Measurements from ENCODE around the gene ANKRD11.
"Not testable (repeated sequence)": the region's sequence is repeated elsewhere in the genome, so short reads cannot be mapped to it uniquely, and the experiment has no call there.

ANKRD11 gene

DNA sequence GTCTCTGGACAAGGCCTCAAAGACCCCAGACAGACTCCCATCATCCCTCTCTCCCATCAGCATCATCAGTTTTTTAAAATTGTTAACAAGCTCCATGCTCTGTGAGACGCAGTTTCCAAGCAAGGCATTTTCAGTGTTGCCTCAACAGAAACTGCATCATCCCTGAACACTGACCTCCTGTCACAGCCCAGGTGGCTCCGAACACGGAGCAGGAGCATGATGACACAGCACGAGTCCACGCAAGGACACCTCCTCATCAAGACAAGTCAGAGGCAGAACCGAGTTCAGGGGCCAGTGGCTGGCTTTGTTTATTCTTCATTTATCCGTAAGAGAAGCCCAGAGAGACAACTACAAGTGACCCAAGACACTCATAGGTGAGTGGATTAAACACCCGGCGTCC is 91.4 kb downstream of the ANKRD11 start:
- no peak for DNase-seq

- DNase-seq, result no peak
These were observed 93.0 kb downstream of the ANKRD11 start for GRCh38 chr16:89397331-89397861.

DNA sequence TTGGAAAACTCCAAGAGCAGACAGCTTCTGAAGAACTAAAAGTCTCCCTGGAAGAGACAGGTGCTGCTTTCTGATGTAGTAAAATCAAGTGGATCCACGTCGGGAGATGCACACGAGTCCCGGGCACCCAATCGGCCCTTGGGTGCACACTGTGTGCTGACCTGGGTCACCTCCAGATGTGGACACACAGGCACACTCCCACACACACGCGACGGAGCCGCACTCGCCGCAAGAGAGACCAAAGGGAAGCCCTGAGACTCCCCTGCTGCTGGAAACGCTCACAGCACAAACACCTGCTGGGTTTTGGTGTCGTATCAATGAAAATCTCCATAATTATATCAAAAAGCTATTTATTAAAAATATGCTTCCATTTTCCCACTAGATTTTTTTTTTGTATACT is 94.2 kb downstream of the ANKRD11 start:
- DNase-seq, result no peak

- no peak for DNase-seq
These were observed 94.9 kb downstream of the ANKRD11 start for GRCh38 chr16:89395150-89396142.

DNA sequence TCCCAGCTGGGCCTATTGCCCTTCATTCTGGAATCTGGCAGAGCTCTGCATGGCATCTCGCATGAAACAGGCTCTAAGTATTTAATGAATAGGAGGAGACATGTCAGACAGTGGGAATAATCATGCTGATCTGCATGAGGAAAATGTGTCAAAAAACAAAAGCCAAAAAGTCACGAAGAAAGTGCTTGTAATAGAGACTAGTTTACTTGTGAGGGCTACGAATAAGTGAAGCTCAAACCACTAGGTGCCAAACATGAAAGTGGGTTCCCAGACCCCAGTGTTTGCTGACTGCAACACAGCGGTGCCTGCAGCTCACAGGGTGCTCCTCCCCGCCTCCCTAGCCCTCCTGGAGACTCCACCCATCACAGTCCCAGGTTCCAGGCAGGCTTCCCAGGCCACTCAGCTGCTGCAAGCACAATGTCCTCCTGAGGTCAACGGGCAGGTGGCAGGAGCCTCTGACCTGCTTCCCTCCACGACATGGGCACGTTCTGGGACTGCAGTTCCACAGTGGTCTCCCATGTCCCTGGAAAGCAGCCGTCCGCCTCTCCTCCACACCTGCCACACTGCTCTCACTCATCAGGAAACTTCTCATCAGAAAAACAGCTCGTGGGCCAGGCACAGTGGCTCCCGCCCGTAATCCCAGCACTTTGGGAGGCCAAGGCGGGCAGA is 96.5 kb downstream of the ANKRD11 start:
- no peak for DNase-seq

- DNase-seq, result no peak
These were observed 97.3 kb downstream of the ANKRD11 start for GRCh38 chr16:89392881-89393737.

DNA sequence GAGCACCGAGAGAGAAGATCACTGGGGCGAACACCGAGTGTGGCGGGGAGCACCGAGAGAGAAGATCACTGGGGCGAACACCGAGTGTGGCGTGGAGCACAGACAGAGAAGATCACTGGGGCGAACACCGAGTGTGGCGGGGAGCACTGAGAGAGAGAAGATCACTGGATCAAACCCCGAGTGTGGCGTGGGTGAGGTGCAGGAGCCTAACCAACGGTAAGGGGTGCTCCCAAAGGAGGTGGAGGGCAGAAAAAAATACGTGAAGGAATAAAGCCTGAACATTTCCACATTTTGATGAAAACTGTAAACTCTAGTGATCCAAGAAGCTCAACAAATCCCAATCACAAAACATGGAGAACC is 100.2 kb downstream of the ANKRD11 start:
- not testable (repeated sequence) for DNase-seq

DNA sequence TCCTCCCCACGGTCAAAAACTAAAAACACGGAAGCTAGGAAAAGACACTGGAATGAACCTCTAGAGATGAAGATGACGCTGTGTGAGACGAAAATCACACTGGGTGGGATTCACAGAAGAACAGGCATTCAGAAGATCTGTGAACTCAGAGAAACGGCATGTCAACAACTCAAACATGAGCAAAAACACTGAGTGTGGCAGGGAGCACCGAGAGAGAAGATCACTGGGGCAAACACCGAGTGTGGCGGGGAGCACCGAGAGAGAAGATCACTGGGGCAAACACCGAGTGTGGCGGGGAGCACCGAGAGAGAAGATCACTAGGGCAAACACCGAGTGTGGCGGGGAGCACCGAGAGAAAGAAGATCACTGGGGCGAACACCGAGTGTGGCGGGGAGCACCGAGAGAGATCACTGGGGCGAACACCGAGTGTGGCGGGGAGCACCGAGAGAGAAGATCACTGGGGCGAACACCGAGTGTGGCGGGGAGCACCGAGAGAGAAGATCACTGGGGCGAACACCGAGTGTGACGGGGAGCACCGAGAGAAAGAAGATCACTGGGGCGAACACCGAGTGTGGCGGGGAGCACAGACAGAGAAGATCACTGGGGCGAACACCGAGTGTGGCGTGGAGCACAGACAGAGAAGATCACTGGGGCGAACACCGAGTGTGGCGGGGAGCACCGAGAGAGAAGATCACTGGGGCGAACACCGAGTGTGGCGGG is 100.7 kb downstream of the ANKRD11 start:
- DNase-seq, result not testable (repeated sequence)

DNA sequence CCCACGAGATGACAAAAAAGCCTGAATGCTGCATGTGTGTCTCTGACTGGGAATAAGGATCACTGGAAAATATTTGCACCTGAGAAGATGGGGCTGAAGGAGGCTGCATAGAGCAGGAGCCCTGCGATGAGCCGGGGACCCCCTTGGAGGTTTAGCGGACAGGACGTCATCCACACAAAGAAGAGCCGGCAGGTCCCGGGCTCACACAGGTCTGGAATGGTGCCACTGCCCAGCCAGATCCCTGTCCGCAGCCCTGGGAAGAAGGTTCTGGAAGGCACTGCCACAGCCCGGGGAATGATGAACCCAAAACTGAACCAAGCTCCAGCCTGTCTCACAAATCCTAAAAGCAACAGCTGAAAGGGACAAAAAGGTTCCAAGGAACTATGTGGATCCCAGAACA is 101.8 kb downstream of the ANKRD11 start:
- no peak for DNase-seq

DNA sequence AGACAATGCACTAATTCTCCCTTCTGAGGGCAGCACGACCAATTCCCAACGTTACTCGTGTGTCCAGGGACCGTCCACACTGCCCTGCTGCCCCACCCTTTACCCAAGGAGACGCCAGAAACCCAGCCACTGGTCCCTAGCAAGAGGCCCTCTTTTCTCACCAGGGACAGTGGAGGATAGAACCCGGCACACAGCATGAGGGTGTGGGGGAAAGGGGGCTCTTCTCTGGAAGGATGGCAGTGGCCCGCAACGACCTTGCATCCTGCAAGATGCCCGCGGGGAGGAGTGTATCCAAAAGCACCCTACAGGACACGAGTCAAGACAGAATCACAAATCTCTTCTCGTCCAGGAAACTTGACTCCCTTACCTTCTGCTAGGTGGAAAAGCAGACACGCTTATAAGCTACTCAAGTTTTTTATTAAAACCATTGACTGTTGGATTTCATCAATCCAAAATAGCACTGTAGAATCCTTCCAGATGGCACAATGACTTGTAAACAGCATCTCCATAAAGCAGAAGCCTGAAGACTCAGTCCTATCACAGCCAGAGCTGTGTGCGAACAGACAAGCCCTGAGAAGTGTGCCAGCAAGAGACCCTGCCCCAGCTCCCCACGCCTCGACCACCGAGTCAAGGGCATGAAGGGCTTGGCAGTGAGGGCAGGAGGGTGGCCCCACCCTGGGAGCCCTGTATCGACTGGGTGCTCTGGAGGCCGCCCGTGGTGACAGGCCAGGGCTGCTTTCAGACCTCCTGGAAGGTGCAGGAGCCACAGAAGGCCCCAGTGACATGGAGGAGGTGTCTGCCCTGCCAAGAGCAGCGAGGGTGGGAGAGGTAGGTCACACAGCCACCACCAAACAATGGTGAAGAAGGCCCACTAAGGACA is 103.8 kb downstream of the ANKRD11 start:
- DNase-seq, result no peak

- no peak for DNase-seq
These were observed 104.6 kb downstream of the ANKRD11 start for GRCh38 chr16:89385712-89386111.

- no peak for DNase-seq
These were observed 106.1 kb downstream of the ANKRD11 start for GRCh38 chr16:89384282-89384681.

DNA sequence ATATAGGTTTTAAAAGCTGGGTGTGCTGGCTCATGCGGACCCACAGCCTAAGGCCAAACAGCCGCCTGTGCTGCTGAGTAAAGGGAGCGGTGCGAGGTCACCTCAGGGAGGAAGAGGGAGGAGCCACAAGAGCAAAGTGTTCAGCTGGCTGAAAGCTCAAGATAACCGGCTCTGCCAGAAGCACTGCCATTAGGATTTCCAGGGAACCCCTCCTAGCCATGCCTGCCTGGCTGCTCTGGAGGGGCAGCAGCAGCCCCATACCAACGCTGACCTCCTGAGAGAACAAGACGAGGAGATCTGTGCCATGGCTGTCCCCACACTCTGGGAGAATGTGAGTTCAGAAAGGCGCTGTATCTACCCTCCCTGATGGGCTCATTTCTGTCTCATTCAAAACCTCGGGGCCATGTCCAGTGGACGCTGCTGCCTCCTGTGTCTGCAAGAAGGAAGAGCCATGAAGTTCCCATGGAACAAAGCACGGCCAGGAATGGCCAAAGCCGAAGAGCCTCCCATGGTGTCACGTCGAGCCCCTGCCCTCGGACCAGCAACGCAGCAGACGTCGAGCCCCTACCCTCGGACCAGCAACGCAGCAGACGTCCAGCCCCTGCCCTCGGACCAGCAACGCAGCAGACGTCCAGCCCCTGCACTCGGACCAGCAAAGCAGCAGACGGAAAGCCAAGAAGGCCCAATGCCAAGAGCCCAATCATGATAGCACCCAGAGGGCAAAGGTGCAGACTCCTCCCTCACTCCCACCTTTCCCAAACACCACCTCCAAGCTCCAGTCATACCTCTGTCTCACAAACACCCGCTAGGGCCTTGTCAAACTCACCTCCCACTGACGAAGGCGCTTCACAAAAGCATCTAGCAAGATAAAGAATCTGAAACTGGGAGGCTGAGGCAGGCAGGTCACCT is 107.0 kb downstream of the ANKRD11 start:
- peak; percentile 46 for DNase-seq

GRCh38 chr16:89382555-89382954 is 107.8 kb downstream of the ANKRD11 start:
- DNase-seq, result not testable (repeated sequence)

DNA sequence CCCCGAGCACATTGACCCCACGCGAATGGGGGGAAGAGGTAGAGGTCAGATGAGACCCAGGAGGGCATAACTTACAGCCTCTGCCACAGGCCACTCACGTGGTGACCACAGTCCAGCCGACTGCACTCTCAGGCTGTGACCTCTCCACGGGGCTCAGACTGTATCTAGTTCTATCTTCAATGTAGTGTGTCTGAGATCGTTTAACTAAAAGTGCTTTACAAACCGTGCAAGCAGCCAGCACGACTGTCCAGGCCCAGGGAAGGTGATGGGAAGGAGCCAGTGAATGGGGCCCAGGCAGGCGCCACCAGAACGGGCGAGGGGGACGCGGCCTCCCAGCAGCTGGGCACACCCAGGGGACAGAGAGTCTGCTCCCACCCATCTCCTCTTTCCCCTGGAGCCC is 108.6 kb downstream of the ANKRD11 start:
- no peak for DNase-seq

DNA sequence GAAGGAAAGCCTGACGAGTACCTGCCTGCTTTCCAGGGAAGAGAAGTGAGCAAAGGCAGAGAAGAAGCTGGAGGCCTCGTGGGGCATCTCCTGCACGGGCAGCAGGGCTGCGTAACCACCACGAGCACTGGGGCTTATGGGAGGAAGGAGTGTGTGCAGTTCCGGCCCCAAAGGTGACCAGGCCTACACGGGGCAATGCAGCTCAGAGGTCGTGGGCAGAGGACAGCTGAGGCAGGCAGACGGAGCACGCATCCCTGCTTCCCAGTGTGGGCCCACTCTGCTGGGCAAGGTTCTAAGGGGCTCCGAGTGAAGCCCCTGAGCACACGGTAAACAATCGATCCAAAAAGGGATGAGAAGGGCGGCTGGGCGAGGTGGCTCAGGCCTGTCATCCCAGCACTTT is 109.7 kb downstream of the ANKRD11 start:
- DNase-seq, result no peak

DNA sequence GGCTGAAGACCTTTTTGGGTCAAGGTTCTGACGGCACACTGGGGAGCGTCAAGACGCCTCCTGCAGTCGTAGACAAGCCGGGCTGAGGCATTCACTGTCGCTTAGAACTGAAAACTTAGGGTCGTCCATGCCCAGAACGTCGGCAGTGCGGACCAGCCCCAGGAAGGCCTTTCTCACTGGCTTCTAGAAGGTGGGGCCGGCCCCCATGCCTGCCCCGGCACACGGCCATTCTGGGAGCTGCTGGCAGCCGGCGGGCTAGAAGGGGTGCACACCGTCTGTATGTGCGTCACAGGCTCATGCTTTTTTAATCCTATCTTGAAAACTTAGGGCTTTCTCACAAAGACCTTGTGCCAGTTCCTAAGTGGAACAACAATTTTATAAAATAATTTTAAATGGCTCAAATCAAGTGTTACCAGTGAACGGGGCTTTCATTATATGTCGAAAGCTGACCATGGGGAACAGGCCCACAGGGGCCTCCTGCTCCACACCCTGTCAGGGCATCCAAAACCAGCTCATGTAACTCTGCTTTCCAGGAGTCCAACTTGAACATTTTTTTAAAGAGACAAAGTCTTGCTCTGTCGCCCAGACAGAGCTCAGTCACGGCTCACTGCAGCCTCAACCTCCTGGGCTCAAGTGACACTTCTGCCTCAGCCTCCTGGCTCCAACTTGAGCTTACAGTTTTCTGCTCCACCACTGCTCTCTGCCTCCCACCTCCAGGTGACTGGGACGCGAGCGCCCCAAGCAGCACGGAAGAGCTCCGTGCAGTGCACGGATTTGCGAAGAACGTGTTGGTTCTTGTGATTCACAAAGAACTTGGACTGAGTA is 111.2 kb downstream of the ANKRD11 start:
- DNase-seq, result no peak

- DNase-seq, result no peak
These were observed 112.9 kb downstream of the ANKRD11 start for GRCh38 chr16:89377453-89377848.

DNA sequence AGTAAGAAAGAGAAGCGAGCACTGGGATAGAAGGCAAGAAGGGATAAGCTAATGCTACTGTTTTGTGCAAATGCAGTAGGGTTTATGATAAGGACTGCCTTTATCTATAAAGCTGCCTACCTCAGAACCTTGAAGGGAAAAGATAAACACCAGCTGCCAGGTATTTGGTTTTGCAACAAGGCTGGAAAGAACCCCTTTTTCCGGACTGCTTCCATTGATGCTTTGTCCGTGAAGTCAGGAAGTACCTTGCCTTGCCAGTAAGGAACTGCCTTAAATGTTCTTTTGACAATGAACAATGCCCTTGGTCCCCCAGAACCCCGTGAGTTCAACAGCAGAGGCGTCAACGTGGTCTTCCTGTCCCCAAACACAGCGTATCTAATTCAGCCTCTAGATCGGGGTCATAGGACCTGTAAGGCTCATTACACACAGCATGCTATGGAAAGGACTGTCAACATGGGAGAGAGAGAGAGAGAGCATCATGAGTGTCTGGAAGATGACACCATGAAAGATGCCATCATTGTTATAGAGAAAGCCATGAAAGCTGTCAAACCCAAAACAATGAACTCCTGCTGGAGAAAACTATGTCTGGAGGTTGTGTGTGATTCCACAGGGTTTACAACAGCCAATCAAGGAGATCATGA is 113.4 kb downstream of the ANKRD11 start:
- no peak for DNase-seq
